Chondrocyte (in vitro differentiated cells): ENCODE measurements around the gene ITGA7. TPM values are rescaled to one million over a fixed set of nuclear protein-coding genes. Genes with fewer than 3 reads are reported as not detected.

Experiments used
- DNase-seq: peaks from one replicate; pipeline ENCODE4 v3.0.0; 2021; ENCODE audit warnings: mixed read lengths, low spot score
- H3K27ac Mint-ChIP-seq: one replicate; pipeline ENCODE4 v1.8.0; 2021; ENCODE audit warnings: mild to moderate bottlenecking, moderate library complexity, mixed read lengths; ENCODE audit not compliant: unreplicated experiment
- H3K27me3 Mint-ChIP-seq: 2 replicates; pipeline ENCODE4 v1.8.0; 2021; ENCODE audit warnings: low read depth, mixed read lengths
- H3K36me3 Mint-ChIP-seq: 2 replicates; pipeline ENCODE4 v1.8.0; 2021; ENCODE audit warnings: low read depth, mixed read lengths
- H3K4me1 Mint-ChIP-seq: 2 replicates; pipeline ENCODE4 v1.8.0; 2021; ENCODE audit warnings: low read depth, mild to moderate bottlenecking, mixed read lengths
- H3K4me3 Mint-ChIP-seq: one replicate; pipeline ENCODE4 v1.8.0; 2021; ENCODE audit warnings: mild to moderate bottlenecking, moderate library complexity, mixed read lengths; ENCODE audit not compliant: unreplicated experiment
- H3K9me3 Mint-ChIP-seq: 2 replicates; pipeline ENCODE4 v1.8.0; 2021; ENCODE audit warnings: low read depth, mixed read lengths
- CTCF ChIP-seq: fragments of 200-600 bp; sonication (generic); IDR thresholded peaks from 2 replicates; pipeline ENCODE4 v1.5.0; 2021; ENCODE audit warnings: antibody characterized with exemption, mild to moderate bottlenecking, moderate library complexity
- total RNA-seq: library from RNA; stranded (reverse); gene quantifications from 3 replicates; pipeline ENCODE4 v1.2.1, GENCODE V29; 2021

ITGA7 gene
- total RNA-seq, 1 donor from 2014 or later, result 31.6 TPM

DNA sequence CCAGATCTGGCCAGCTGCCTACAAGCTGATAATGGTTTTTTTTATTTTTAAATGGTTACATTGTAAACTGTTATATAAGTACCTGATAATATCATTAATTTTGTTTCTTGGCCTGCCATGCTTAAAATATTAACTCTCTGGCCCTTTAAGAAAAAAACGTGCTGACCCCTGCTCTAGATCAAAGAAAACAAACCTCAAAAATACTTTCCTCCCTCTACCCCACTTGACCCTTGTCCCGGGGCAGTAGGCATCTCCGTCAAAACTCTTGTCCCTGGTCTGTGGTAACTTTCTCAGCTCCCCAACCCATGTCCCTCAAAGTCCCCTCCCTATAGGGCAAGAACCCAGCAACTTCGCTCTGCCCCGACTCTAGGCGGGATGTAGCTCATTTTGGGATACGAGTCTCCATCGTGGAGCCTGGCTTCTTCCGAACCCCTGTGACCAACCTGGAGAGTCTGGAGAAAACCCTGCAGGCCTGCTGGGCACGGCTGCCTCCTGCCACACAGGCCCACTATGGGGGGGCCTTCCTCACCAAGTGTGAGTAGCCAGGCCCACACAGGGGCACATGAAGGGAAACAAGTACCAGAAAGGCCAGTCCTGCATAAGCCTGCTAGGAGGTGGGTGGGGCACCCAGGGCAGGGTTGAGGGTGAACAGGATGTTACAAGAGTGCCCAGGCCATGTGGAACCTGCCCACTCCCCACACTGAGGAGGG, 16.0 kb upstream of the ITGA7 start:
- peaks cover 27% of the 10 kb centered on the region for H3K36me3 Mint-ChIP-seq
- DNase-seq, result no peak
- H3K9me3 Mint-ChIP-seq, result no peaks in the 10 kb centered on the region
- H3K27ac Mint-ChIP-seq, result peak overlapping the region; percentile 41
- H3K27me3 Mint-ChIP-seq, result no peaks in the 10 kb centered on the region
- no peak overlapping the region for H3K4me3 Mint-ChIP-seq
- H3K4me1 Mint-ChIP-seq, result peaks cover 66% of the 10 kb centered on the region
- TF ChIP-seq CTCF, result no peak

- Mint-ChIP-seq H3K27ac (no peak overlapping the region), H3K9me3 (no peaks in the 10 kb centered on the region), H3K4me1 (peaks cover 73% of the 10 kb centered on the region), H3K36me3 (peaks cover 27% of the 10 kb centered on the region), H3K4me3 (no peak overlapping the region), H3K27me3 (no peaks in the 10 kb centered on the region)
- DNase-seq, result no peak
- TF ChIP-seq CTCF, result no peak
These were observed 15.2 kb upstream of the ITGA7 start for GRCh38 chr12:55722948-55723347.

DNA sequence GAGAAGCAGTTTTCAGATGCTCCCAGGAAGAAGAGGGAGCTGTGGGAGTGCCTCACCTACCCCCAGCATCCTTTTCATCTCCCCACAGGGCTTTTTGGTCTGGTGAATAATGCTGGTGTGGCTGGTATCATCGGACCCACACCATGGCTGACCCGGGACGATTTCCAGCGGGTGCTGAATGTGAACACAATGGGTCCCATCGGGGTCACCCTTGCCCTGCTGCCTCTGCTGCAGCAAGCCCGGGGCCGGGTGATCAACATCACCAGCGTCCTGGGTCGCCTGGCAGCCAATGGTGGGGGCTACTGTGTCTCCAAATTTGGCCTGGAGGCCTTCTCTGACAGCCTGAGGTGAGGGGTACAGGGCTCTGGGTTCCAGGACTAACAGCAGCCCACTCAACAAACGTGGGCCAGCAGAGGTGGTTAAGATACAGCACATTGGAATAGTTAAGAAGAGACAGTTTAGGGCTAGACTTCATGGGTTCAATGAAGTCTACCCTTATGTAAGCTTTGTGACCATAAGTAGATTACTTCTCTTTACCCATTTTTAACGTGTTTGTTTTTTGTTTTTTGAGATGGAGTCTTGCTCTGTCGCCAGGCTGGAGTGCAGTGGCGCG, 14.0 kb upstream of the ITGA7 start:
- no peak for TF ChIP-seq CTCF
- no peaks in the 10 kb centered on the region for H3K27me3 Mint-ChIP-seq
- DNase-seq, result no peak
- H3K9me3 Mint-ChIP-seq, result no peaks in the 10 kb centered on the region
- H3K36me3 Mint-ChIP-seq, result peaks cover 24% of the 10 kb centered on the region
- H3K4me3 Mint-ChIP-seq, result no peak overlapping the region
- peaks cover 75% of the 10 kb centered on the region for H3K4me1 Mint-ChIP-seq
- peak overlapping the region; percentile 85 for H3K27ac Mint-ChIP-seq

- Mint-ChIP-seq H3K4me3 (no peak overlapping the region), H3K9me3 (no peaks in the 10 kb centered on the region)
- no peak for DNase-seq
These were observed 13.3 kb upstream of the ITGA7 start for GRCh38 chr12:55720894-55721444.

More at GRCh38 chr12:55720894-55721444, 13.3 kb upstream of the ITGA7 start:
- Mint-ChIP-seq H3K27me3 (no peaks in the 10 kb centered on the region), H3K27ac (peak overlapping the region; percentile 85), H3K4me1 (peaks cover 71% of the 10 kb centered on the region), H3K36me3 (peaks cover 19% of the 10 kb centered on the region)
- peak; percentile 81 for TF ChIP-seq CTCF
